Astrocyte of the spinal cord (primary cell): ENCODE data around the gene HMGCL.
A peak's percentile ranks its signal among the peaks of the same experiment; 100 is the strongest.
"Not testable (repeated sequence)": the region's sequence is repeated elsewhere in the genome, so short reads cannot be mapped to it uniquely, and the experiment has no call there.

Experiments
- DNase-seq: peaks from one replicate; pipeline ENCODE4 v3.0.0; 2011; ENCODE audit warnings: low read depth, low spot score
- H3K4me3 ChIP-seq: 2 replicates; pipeline ENCODE4 v1.5.1; 2011; ENCODE audit warnings: low read depth, mild to moderate bottlenecking, low read length, moderate library complexity
- in situ Hi-C: cut with HindIII; loops from 2 replicates; pipeline ENCODE4 v1.10.0; 2017; ENCODE audit warnings: low sequenced_read_pairs
- TF ChIP-seq, protein P1 (sequence below): IDR thresholded peaks from 2 replicates; pipeline ENCODE4 v1.5.1; 2012; ENCODE audit warnings: low read depth, mild to moderate bottlenecking, low read length, inconsistent platforms

HMGCL gene

GRCh38 chr1:23803674-23804073 lies 21.6 kb downstream of the HMGCL start:
- H3K4me3 ChIP-seq: no peak overlapping the region
- in situ Hi-C loops: no loop called here
- TF ChIP-seq, protein P1, sequence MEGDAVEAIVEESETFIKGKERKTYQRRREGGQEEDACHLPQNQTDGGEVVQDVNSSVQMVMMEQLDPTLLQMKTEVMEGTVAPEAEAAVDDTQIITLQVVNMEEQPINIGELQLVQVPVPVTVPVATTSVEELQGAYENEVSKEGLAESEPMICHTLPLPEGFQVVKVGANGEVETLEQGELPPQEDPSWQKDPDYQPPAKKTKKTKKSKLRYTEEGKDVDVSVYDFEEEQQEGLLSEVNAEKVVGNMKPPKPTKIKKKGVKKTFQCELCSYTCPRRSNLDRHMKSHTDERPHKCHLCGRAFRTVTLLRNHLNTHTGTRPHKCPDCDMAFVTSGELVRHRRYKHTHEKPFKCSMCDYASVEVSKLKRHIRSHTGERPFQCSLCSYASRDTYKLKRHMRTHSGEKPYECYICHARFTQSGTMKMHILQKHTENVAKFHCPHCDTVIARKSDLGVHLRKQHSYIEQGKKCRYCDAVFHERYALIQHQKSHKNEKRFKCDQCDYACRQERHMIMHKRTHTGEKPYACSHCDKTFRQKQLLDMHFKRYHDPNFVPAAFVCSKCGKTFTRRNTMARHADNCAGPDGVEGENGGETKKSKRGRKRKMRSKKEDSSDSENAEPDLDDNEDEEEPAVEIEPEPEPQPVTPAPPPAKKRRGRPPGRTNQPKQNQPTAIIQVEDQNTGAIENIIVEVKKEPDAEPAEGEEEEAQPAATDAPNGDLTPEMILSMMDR: no peak
- DNase-seq: no peak

GRCh38 chr1:23802809-23803342 lies 22.4 kb downstream of the HMGCL start:
- H3K4me3 ChIP-seq, DNase-seq, in situ Hi-C loops: not testable (repeated sequence)

- no peak overlapping the region for H3K4me3 ChIP-seq
- TF ChIP-seq, protein P1: no peak
- no peak for DNase-seq
- in situ Hi-C loops: no loop called here
Measured at GRCh38 chr1:23801876-23802275, 23.4 kb downstream of the HMGCL start.

GRCh38 chr1:23801338-23801748 lies 23.9 kb downstream of the HMGCL start:
- in situ Hi-C loops: no loop called here
- H3K4me3 ChIP-seq: peak overlapping the region; percentile 81
- TF ChIP-seq, protein P1: no peak
- no peak for DNase-seq

- TF ChIP-seq, protein P1: no peak
- H3K4me3 ChIP-seq: peak within 1 kb of the TSS; percentile 81
- in situ Hi-C loops: no loop called here
- DNase-seq: peak; percentile 97
Measured at GRCh38 chr1:23800400-23801337, 24.6 kb downstream of the HMGCL start, which contains the start of gene GALE. GALE (minus strand) TSS chr1:23800754; CDS start chr1:23799007, 1,747 bp downstream.

- TF ChIP-seq, protein P1: no peak
- in situ Hi-C loops: no loop called here
- peak overlapping the region; percentile 81 for H3K4me3 ChIP-seq
- DNase-seq: peak; percentile 64
Measured at GRCh38 chr1:23799570-23800399, 25.4 kb downstream of the HMGCL start.
